NOMO-1 (cell line): Measurements from ENCODE around the gene NHLH2.
A peak's percentile ranks its signal among the peaks of the same experiment; 100 is the strongest.

Experiments
- DNase-seq, 2 experiments: peaks; one replicate each; lab custom pipeline; 2025; ENCODE audit not compliant: unreplicated experiment in 2 of 2; lab: John Stamatoyannopoulos, UW

Gene NHLH2

GRCh38 chr1:115840605-115841460 is at the start of gene NHLH2:
Gene NHLH2 (minus strand): TSS chr1:115841126. CDS start chr1:115838372, 2,754 bp downstream.
- no peak for DNase-seq

DNA sequence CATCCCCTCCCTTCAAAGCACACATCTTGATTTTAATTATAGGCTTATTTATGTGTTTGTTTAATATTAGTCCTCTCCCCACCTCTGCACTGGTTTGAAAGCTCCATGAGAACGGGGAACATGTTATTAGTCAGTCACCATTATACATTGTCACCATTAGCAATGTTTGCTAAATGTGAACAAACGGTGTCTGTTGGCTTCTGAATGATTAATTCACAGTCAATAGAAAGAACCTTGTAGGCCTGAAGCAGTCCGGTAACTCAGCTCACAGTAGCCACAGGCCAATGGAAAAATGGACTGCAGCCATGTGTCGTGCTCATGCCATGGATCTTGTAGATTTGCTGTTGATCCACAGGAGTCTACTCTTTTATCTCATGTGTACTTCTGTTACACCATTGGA is 49.7 kb upstream of the NHLH2 start:
- DNase-seq = no peak

GRCh38 chr1:115888976-115889375 is 48.0 kb upstream of the NHLH2 start:
- DNase-seq = no peak

DNA sequence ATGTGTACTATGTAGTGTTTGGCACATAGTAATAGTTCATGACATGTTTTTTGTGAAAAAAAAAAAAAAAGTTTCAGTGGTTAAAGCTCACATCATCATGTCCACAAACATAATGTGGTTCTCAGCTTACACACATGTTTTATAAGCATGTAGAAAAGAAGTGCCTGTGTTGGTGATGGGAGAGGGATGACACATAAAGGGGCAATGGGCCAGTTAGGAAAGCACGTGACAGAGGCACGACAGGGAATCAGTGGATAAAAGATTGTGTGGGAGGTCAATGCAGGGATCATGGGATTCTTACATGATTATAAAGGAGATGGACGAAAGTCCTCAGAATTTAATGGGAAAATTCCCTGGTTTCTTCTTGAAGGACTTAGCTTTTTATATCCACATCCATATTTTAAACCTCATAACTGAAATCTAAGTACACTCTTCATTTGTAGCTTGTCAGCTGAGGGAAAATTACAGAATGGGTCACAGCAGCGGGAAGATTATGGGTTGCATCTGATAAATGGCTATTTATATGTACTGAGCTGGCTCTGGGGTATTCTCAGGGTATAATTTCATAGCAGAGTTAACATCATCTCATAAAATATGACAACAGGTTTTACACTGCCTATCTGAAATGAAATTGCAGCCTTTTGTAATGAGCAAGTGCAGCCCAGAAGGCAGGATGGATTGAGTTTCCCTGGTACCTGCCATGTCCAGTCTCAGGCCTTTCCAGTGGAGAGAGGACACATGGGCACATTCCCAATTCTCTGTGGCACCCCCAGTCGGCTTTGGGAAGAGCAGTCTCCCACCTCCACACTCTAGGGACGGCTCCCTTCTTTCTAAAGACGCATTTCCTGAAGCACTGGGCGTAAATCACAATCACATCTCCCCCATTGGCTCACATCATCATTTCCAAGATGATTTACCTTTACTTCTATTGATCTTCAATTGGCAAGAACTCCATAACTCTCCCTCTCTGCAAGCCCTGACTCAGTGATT is 42.3 kb upstream of the NHLH2 start:
- no peak for DNase-seq

DNA sequence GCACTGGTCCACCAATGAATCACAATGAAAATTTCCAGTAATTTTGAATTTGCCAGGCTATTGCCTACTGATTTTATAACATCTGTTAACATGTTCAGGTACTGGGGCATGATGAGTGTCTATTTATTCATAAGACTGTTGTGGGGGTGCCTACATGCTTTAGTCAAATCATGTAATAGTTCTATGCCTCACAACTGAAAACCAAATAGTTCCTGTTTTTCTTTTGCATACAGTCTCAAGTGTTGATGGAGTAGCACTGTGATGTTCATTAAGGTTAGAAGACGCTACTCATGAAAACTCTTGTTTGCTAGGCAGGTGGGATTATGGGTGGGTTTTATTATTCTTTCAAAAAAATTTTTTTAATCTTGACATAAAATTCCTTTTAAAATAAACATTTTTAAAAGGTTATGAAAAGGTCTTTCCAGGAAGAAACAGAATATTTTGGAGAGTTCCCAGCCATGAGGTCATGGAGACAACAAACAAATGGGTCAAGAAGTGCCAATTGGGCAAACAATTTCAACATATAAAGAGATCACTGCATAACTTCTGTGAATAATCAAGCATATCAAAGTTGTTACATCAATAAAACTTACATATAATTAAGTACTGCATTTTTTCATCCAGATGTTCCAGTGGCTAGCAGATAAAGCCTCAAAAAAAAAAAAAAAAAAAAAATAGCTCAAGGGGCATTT is 40.2 kb upstream of the NHLH2 start:
- peak; percentile 4 to 48 for DNase-seq

- DNase-seq = peak in 1 of 2 experiments; percentile 37
Observed at GRCh38 chr1:115879977-115880376, 39.1 kb upstream of the NHLH2 start.

DNA sequence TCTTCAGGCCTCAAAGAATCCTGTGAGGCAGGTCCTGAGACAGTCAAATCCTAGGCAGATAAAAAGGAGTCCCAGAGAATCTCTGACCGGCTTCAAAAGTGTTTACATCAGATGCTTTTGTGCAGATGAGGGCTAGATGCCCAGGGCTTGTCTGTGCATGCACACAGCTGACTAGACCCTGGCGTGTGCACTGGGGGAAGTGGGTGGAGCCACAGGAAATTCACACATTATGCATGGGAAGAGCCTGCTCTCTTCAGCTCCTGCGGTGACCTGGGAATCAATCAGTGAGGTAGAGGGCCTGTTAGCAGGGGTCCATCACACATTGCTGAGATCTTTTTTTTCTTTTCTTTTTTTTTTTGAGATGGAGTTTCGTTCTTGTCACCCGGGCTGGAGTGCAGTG is 36.6 kb upstream of the NHLH2 start:
- DNase-seq = no peak

GRCh38 chr1:115874904-115875303 is 34.0 kb upstream of the NHLH2 start:
- no peak for DNase-seq

- DNase-seq = no peak
Observed at GRCh38 chr1:115874497-115874896, 33.6 kb upstream of the NHLH2 start.

GRCh38 chr1:115873184-115873583 is 32.3 kb upstream of the NHLH2 start:
- DNase-seq = peak in 1 of 2 experiments; percentile 6

DNA sequence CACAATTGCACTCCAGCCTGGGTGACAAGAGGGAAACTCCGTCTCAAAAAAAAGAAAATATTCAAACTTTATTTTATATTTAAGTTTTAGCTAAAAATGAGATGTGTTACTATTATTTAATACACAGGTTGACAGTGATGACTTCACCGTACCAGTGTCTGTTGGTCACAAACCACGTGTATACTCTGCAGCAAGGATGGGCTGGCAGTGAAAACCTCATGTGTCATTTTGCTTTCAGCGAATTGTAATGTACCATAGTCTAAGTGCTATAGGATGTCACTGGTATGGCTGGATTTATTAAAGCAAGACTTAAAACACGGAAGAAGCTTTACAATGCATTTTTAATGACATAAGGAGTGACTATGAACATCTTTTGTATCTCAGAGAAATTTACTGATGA is 28.1 kb upstream of the NHLH2 start:
- no peak for DNase-seq

DNA sequence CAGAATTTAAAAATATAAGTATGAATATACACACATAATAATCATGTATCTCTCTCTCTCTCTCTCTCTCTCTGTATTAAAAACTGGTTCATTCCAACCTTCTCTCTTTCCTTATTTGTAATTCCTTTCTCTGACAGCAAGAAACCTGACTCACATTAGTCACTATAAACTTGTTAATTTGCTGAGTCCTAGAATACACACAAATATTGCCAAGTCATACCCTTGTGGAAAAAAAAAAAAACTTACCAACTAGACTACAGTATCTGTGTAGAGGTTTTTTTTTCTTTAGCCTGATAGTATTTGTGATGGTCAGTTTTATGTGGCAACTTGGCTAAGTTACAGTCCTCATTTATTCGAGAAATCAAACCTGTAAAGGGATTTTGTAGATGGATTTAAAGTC is 26.3 kb upstream of the NHLH2 start:
- DNase-seq = no peak

DNA sequence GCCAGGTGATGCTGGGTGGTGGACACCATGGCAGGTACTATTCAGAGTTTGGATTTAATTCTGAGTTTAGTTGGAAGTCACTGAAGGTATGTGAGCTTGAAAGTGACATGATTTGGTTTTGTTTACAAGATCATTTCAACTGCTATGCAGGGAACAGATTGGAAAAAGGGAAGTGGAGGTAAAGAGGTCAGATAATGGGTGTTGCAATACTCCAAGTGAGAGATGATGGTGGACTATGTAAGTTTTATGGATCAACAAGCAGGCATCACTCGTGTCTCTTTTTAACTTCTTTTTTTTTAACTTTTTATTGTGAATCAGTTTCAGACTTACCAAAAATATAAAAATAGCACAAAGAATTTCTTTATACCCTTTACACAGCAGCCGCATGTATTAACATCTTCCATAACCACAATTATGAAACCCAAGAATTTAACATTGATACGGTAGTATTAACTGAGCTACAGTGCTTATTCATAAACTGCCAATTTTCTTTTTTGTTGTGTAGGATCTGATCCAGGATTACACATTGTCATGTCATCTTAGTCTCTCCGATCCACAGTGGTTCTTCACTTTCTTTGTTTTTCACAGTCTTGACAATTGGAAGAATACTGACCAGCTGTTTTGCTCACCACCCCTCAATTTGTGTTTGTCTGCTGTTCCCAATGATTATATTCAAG is 24.9 kb upstream of the NHLH2 start:
- peak; percentile 45 to 88 for DNase-seq

- DNase-seq = no peak
Observed at GRCh38 chr1:115862403-115862802, 21.5 kb upstream of the NHLH2 start.

DNA sequence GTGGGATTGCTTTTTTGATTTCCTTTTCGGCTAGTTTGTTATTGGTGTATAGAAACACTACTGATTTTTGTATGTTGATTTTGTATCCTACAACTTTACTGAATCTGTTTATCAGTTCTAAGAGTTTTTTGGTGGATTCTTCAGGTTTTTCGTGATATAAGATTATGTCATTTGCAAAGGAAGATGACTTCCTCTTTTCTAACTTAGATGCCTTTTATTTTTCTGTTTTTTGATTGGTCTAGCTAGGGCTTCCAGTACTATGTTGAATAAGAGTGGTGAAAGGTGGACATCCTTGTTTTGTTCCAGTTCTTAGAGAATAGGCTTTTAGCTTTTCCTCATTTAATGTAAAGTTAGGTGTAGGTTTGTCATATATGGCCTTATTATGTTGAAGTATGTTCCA is 13.1 kb upstream of the NHLH2 start:
- DNase-seq = peak in 1 of 2 experiments; percentile 15

GRCh38 chr1:115850937-115851336 is 10.0 kb upstream of the NHLH2 start:
- DNase-seq = no peak

DNA sequence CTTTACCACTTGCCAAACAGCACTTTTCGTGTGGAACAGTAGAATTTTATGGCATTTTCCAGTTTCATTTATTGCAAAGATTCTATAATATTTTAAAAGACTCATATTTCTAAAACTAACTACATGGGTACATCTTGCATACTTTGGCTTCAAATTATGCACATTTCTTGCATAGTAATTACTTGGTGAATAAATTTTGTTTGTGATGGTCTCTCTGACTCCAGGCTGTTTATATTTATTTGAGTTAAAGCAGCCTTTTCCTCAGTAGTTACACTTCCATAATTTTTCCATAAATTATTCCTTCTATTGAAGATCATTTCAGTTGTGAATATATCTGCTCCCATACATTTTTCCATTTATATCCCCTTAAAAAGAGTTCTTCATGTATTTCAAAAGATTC is 6.9 kb upstream of the NHLH2 start:
- DNase-seq = no peak

- no peak for DNase-seq
Observed at GRCh38 chr1:115842948-115843347, 2.0 kb upstream of the NHLH2 start.

DNA sequence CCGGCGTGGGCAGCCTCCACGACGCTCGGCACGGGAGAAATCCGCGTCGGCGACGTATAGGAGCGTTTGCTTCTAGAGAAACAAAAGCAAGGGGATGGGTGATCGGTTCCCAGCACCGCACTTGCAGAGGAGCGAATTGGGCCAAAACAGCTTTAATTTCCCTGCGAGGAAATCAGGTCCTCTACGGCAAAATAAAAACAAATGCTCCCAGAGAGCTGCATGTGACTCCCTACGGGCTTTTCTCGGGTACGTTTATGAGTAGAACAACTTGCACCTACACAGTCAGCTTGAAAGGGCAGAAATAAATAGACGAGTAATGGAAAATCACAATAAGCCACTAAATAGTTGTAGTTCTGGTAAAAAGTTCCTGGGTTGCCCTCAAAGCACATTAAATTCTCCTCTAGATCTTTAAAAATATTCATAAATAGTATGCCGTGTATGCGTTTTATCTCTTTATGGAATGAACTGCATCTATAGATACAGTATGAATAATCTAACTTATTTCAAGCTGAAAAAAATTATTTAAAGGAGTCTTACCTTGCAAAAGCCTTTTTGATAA is 1.2 kb downstream of the NHLH2 start:
- DNase-seq = no peak
